Measurements from ENCODE around the gene PIGS.

Gene PIGS

DNA sequence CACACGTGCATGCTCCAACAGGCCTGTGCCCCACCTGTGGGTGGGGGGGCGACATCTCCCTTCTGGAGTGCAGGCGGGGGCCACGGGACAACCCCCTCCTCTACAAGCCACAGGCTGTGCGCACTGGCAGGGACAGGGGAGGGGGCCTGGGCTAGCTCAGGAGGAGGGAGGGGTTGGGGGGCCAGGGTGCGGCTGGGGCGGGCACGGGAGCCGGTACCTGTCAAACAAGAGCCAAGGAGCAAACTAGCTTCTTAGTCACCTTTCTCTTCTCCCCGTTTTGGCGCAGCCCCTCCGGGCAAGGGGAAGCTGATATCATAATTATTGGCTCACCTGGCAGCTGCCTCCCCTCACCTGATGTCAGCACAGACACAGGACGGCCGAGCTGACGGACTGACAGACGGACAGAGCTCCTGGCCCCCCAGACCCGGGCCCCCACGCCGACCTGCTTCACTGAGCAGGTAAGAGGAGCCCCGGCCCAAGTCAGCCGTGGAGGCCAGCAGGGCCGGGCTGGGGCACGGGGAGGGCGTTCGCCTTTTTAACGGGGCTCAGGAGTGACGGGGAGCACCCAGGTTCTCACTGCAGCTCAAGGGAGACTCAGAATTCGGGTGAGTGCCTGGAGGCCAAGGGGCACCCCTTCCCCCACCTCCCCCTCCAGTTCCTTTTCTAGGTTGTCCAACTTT lies 65.2 kb downstream of the PIGS start, which contains the start of gene FOXN1:
Gene FOXN1 (plus strand): TSS at position 363 of the 680 bp plus-strand sequence. CDS start 17,622 bp downstream, outside the sequence.
- no peak for DNase-seq

DNA sequence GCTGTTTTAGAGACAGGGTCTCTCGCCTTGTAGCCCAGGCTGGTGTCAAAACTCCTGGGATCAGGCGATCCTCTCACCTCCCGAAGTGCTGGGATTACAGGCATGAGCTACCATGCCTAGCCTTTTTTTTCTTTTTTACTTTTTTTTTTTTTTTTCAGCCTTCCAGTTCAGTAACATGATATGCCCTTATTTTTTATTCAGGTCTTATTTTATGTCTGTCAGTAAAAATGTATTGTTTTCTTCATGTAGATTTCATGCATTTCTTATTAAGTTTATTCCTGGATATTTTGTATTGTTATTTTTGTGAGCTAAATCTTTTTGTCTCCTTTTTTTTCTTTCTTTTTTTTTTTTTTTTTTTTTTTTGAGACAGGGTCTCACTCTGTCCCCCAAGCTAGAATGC lies 67.9 kb downstream of the PIGS start:
- DNase-seq, result no peak

Measured in NCI-H524 (cell line).